Activated naive CD8-positive, alpha-beta T cell treated with anti-CD3 and anti-CD28 coated beads, Interleukin-2, amount 10 ng/mL, durations not matched to agents 7 days and 5 days (primary cell): ENCODE data around the gene SLC38A8. TPM values are rescaled to one million over a fixed set of nuclear protein-coding genes. Genes with fewer than 3 reads are reported as not detected.

Experiments
- ATAC-seq: fragments of 150-1000 bp; cut with Tn5 transposase; one replicate; pipeline ENCODE4 v1.10.0; 2021; ENCODE audit warnings: low read depth, moderate library complexity
- POLR2A ChIA-PET: fragments of 350-600 bp; sonication (Branson Sonifier 250); formaldehyde crosslinking; loops from one replicate; lab custom pipeline; 2021; ENCODE audit warnings: antibody characterized with exemption; lab: Charles Lee
- DNase-seq: peaks from one replicate; pipeline ENCODE4 v3.0.0; 2021
- H3K27ac Mint-ChIP-seq: one replicate; pipeline ENCODE4 v1.8.0; 2022; ENCODE audit warnings: mild to moderate bottlenecking, mixed read lengths
- H3K27me3 Mint-ChIP-seq: one replicate; pipeline ENCODE4 v1.8.0; 2022; ENCODE audit warnings: mild to moderate bottlenecking, moderate library complexity, mixed read lengths
- H3K36me3 Mint-ChIP-seq: one replicate; pipeline ENCODE4 v1.8.0; 2021; ENCODE audit warnings: mild to moderate bottlenecking, mixed read lengths
- H3K4me1 Mint-ChIP-seq: one replicate; pipeline ENCODE4 v1.8.0; 2021; ENCODE audit warnings: mixed read lengths
- H3K4me3 Mint-ChIP-seq: one replicate; pipeline ENCODE4 v1.8.0; 2022; ENCODE audit warnings: mild to moderate bottlenecking, moderate library complexity, mixed read lengths
- H3K9me3 Mint-ChIP-seq: one replicate; pipeline ENCODE4 v1.8.0; 2021; ENCODE audit warnings: mixed read lengths
- total RNA-seq, 2 experiments: library from RNA; stranded (reverse); gene quantifications; one replicate each; pipeline ENCODE4 v1.2.3, GENCODE V29; 2021

Gene SLC38A8
- total RNA-seq, 2 experiments from 2014 or later: not detected

GRCh38 chr16:84026606-84027005 lies 16.0 kb downstream of the SLC38A8 start:
- Mint-ChIP-seq H3K36me3 (no peaks in the 10 kb centered on the region), H3K27me3 (peaks cover 30% of the 10 kb centered on the region), H3K9me3 (peaks cover 4% of the 10 kb centered on the region), H3K27ac (no peak overlapping the region), H3K4me1 (peaks cover 10% of the 10 kb centered on the region), H3K4me3 (no peak overlapping the region)
- ATAC-seq: no peak
- POLR2A ChIA-PET: no interaction called here
- no peak for DNase-seq

- Mint-ChIP-seq H3K4me3 (no peak overlapping the region), H3K36me3 (no peaks in the 10 kb centered on the region), H3K27me3 (peaks cover 24% of the 10 kb centered on the region), H3K27ac (no peak overlapping the region), H3K9me3 (peaks cover 9% of the 10 kb centered on the region), H3K4me1 (peaks cover 9% of the 10 kb centered on the region)
- ATAC-seq (no peak), DNase-seq (no peak)
- POLR2A ChIA-PET: no interaction called here
Observed at GRCh38 chr16:84024854-84025253, 17.7 kb downstream of the SLC38A8 start.

- H3K36me3 Mint-ChIP-seq: no peaks in the 10 kb centered on the region
- no peak for DNase-seq
- ATAC-seq: no peak
- H3K4me1 Mint-ChIP-seq: peaks cover 2% of the 10 kb centered on the region
- H3K4me3 Mint-ChIP-seq: no peak overlapping the region
- POLR2A ChIA-PET: no interaction called here
- peaks cover 9% of the 10 kb centered on the region for H3K9me3 Mint-ChIP-seq
- H3K27me3 Mint-ChIP-seq: peaks cover 13% of the 10 kb centered on the region
- H3K27ac Mint-ChIP-seq: no peak overlapping the region
Observed at GRCh38 chr16:84022644-84023043, 20.0 kb downstream of the SLC38A8 start.

- ATAC-seq: no peak
- no peak for DNase-seq
- POLR2A ChIA-PET: no interaction called here
- H3K27me3 Mint-ChIP-seq: peaks cover 7% of the 10 kb centered on the region
- peaks cover 9% of the 10 kb centered on the region for H3K9me3 Mint-ChIP-seq
- H3K36me3 Mint-ChIP-seq: no peaks in the 10 kb centered on the region
- H3K4me1 Mint-ChIP-seq: peaks cover 2% of the 10 kb centered on the region
- no peak overlapping the region for H3K4me3 Mint-ChIP-seq
- H3K27ac Mint-ChIP-seq: no peak overlapping the region
Observed at GRCh38 chr16:84021488-84021887, 21.1 kb downstream of the SLC38A8 start.

GRCh38 chr16:84020353-84020752 lies 22.2 kb downstream of the SLC38A8 start:
- H3K4me3 Mint-ChIP-seq: no peak overlapping the region
- POLR2A ChIA-PET: no interaction called here
- no peak overlapping the region for H3K27ac Mint-ChIP-seq
- peaks cover 2% of the 10 kb centered on the region for H3K4me1 Mint-ChIP-seq
- DNase-seq (no peak), ATAC-seq (no peak)
- H3K9me3 Mint-ChIP-seq: peaks cover 9% of the 10 kb centered on the region
- no peaks in the 10 kb centered on the region for H3K36me3 Mint-ChIP-seq
- peaks cover 3% of the 10 kb centered on the region for H3K27me3 Mint-ChIP-seq

GRCh38 chr16:84018710-84019109 lies 23.9 kb downstream of the SLC38A8 start:
- ATAC-seq (no peak), DNase-seq (no peak)
- no peak overlapping the region for H3K27ac Mint-ChIP-seq
- H3K4me1 Mint-ChIP-seq: peaks cover 4% of the 10 kb centered on the region
- no peaks in the 10 kb centered on the region for H3K36me3 Mint-ChIP-seq
- peaks cover 3% of the 10 kb centered on the region for H3K27me3 Mint-ChIP-seq
- POLR2A ChIA-PET: no interaction called here
- no peak overlapping the region for H3K4me3 Mint-ChIP-seq
- peaks cover 9% of the 10 kb centered on the region for H3K9me3 Mint-ChIP-seq

- no peak overlapping the region for H3K4me3 Mint-ChIP-seq
- H3K4me1 Mint-ChIP-seq: peaks cover 2% of the 10 kb centered on the region
- POLR2A ChIA-PET: no interaction called here
- no peak overlapping the region for H3K27ac Mint-ChIP-seq
- DNase-seq (no peak), ATAC-seq (no peak)
- H3K36me3 Mint-ChIP-seq: no peaks in the 10 kb centered on the region
- peaks cover 5% of the 10 kb centered on the region for H3K9me3 Mint-ChIP-seq
- H3K27me3 Mint-ChIP-seq: no peaks in the 10 kb centered on the region
Observed at GRCh38 chr16:84016477-84016876, 26.1 kb downstream of the SLC38A8 start.

- Mint-ChIP-seq H3K9me3 (no peaks in the 10 kb centered on the region), H3K4me3 (no peak overlapping the region), H3K4me1 (peaks cover 2% of the 10 kb centered on the region), H3K27me3 (no peaks in the 10 kb centered on the region), H3K36me3 (no peaks in the 10 kb centered on the region), H3K27ac (no peak overlapping the region)
- ATAC-seq: no peak
- POLR2A ChIA-PET: no interaction called here
- no peak for DNase-seq
Observed at GRCh38 chr16:84015399-84015798, 27.2 kb downstream of the SLC38A8 start.

GRCh38 chr16:84014570-84015327 lies 27.8 kb downstream of the SLC38A8 start:
- Mint-ChIP-seq H3K4me1 (peaks cover 2% of the 10 kb centered on the region), H3K4me3 (no peak overlapping the region), H3K27ac (no peak overlapping the region), H3K9me3 (no peaks in the 10 kb centered on the region), H3K27me3 (no peaks in the 10 kb centered on the region), H3K36me3 (no peaks in the 10 kb centered on the region)
- POLR2A ChIA-PET: no interaction called here
- DNase-seq (no peak), ATAC-seq (no peak)

GRCh38 chr16:84013787-84014569 lies 28.6 kb downstream of the SLC38A8 start:
- DNase-seq (peak; percentile 51), ATAC-seq (peak; percentile 72)
- H3K36me3 Mint-ChIP-seq: no peaks in the 10 kb centered on the region
- no peak overlapping the region for H3K27ac Mint-ChIP-seq
- no peak overlapping the region for H3K4me3 Mint-ChIP-seq
- H3K9me3 Mint-ChIP-seq: no peaks in the 10 kb centered on the region
- H3K27me3 Mint-ChIP-seq: no peaks in the 10 kb centered on the region
- peaks cover 2% of the 10 kb centered on the region for H3K4me1 Mint-ChIP-seq
- POLR2A ChIA-PET: no interaction called here

- POLR2A ChIA-PET: interaction anchor here (0.7 kb wide), 1 partner anchor 24 kb away, joined by 3 read pairs; no protein-coding TSS in a partner anchor
- Mint-ChIP-seq H3K36me3 (no peaks in the 10 kb centered on the region), H3K4me3 (no peak overlapping the region), H3K4me1 (peaks cover 2% of the 10 kb centered on the region), H3K27ac (no peak overlapping the region), H3K9me3 (no peaks in the 10 kb centered on the region), H3K27me3 (no peaks in the 10 kb centered on the region)
- DNase-seq (no peak), ATAC-seq (no peak)
Observed at GRCh38 chr16:84009282-84009681, 33.3 kb downstream of the SLC38A8 start.

GRCh38 chr16:84007965-84008364 lies 34.6 kb downstream of the SLC38A8 start:
- Mint-ChIP-seq H3K4me3 (no peak overlapping the region), H3K27ac (no peak overlapping the region), H3K36me3 (no peaks in the 10 kb centered on the region), H3K4me1 (no peaks in the 10 kb centered on the region), H3K27me3 (no peaks in the 10 kb centered on the region), H3K9me3 (no peaks in the 10 kb centered on the region)
- ATAC-seq (no peak), DNase-seq (no peak)
- POLR2A ChIA-PET: no interaction called here

GRCh38 chr16:84007520-84007919 lies 35.1 kb downstream of the SLC38A8 start:
- POLR2A ChIA-PET: no interaction called here
- Mint-ChIP-seq H3K9me3 (no peaks in the 10 kb centered on the region), H3K36me3 (no peaks in the 10 kb centered on the region), H3K27me3 (no peaks in the 10 kb centered on the region), H3K4me3 (no peak overlapping the region), H3K4me1 (no peaks in the 10 kb centered on the region), H3K27ac (no peak overlapping the region)
- DNase-seq (no peak), ATAC-seq (no peak)

- H3K9me3 Mint-ChIP-seq: no peaks in the 10 kb centered on the region
- no peak for ATAC-seq
- H3K4me1 Mint-ChIP-seq: no peaks in the 10 kb centered on the region
- H3K36me3 Mint-ChIP-seq: no peaks in the 10 kb centered on the region
- H3K27ac Mint-ChIP-seq: no peak overlapping the region
- H3K4me3 Mint-ChIP-seq: no peak overlapping the region
- no peaks in the 10 kb centered on the region for H3K27me3 Mint-ChIP-seq
- POLR2A ChIA-PET: no interaction called here
- DNase-seq: no peak
Observed at GRCh38 chr16:84005391-84005790, 37.2 kb downstream of the SLC38A8 start.
